Hepatocyte (in vitro differentiated cells): Measurements from ENCODE around the gene ZNF322. TPM values are rescaled to one million over a fixed set of nuclear protein-coding genes. Genes with fewer than 3 reads are reported as not detected.

Experiments used
- DNase-seq: peaks from one replicate; pipeline ENCODE4 v3.0.0-alpha.2; 2016; ENCODE audit warnings: low spot score
- H2AFZ ChIP-seq: fragments of 200-600 bp; sonication (generic); 2 replicates; pipeline ENCODE4 v1.6.0; 2016; ENCODE audit warnings: antibody characterized with exemption, mild to moderate bottlenecking
- H3K27ac ChIP-seq: fragments of 200-600 bp; sonication (generic); 2 replicates; pipeline ENCODE4 v1.5.1; 2016; ENCODE audit warnings: mild to moderate bottlenecking
- H3K27me3 ChIP-seq: fragments of 200-600 bp; sonication (generic); 2 replicates; pipeline ENCODE4 v1.6.1; 2016
- H3K36me3 ChIP-seq: fragments of 200-600 bp; sonication (generic); replicated peaks from 2 replicates; pipeline ENCODE4 v1.5.1; 2016; ENCODE audit warnings: low read depth; ENCODE audit not compliant: insufficient read depth
- H3K4me1 ChIP-seq: fragments of 200-600 bp; sonication (generic); 2 replicates; pipeline ENCODE4 v1.5.1; 2016; ENCODE audit warnings: mild to moderate bottlenecking, moderate library complexity; ENCODE audit not compliant: insufficient read depth
- H3K4me2 ChIP-seq: fragments of 200-600 bp; sonication (generic); 2 replicates; pipeline ENCODE4 v1.6.0; 2016
- H3K4me3 ChIP-seq: fragments of 200-600 bp; sonication (generic); 2 replicates; pipeline ENCODE4 v1.5.1; 2016; ENCODE audit warnings: mild to moderate bottlenecking
- H3K79me2 ChIP-seq: fragments of 200-600 bp; sonication (generic); 2 replicates; pipeline ENCODE4 v1.6.0; 2017; ENCODE audit warnings: mild to moderate bottlenecking
- H3K9me2 ChIP-seq: fragments of 200-600 bp; sonication (generic); replicated peaks from 2 replicates; pipeline ENCODE4 v1.6.0; 2017; ENCODE audit warnings: mild to moderate bottlenecking; ENCODE audit not compliant: insufficient read depth
- H3K9me3 ChIP-seq: fragments of 200-600 bp; sonication (generic); 2 replicates; pipeline ENCODE4 v1.5.1; 2016; ENCODE audit warnings: low read depth, mild to moderate bottlenecking
- H4K20me1 ChIP-seq: fragments of 200-600 bp; sonication (generic); 2 replicates; pipeline ENCODE4 v1.6.0; 2016; ENCODE audit warnings: mild to moderate bottlenecking; ENCODE audit not compliant: insufficient read depth, poor library complexity, severe bottlenecking
- CTCF ChIP-seq: fragments of 200-600 bp; sonication (generic); IDR thresholded peaks from 2 replicates; pipeline ENCODE4 v1.5.1; 2016; ENCODE audit warnings: antibody characterized with exemption, mild to moderate bottlenecking; ENCODE audit not compliant: poor library complexity
- EZH2 ChIP-seq: fragments of 200-600 bp; sonication (generic); IDR thresholded peaks from 2 replicates; pipeline ENCODE4 v1.6.1; 2016; ENCODE audit warnings: antibody characterized with exemption, mild to moderate bottlenecking, borderline replicate concordance
- EZH2phosphoT487 ChIP-seq: fragments of 200-600 bp; sonication (generic); IDR thresholded peaks from one replicate; pipeline ENCODE4 v1.6.1; 2018; ENCODE audit warnings: antibody characterized with exemption, mild to moderate bottlenecking, low read depth, moderate library complexity; ENCODE audit not compliant: unreplicated experiment, severe bottlenecking
- WGBS: methylation state at CpG from one replicate; pipeline ENCODE4 v1.1.6; 2016; ENCODE audit warnings: low lambda C conversion rate; ENCODE audit errors: missing lambda C conversion rate; 5-methylcytosine and 5-hydroxymethylcytosine counted together
- polyA plus RNA-seq: library from polyadenylated mRNA; unstranded; fragments of >200 nt; fragmentation: Nextera tagmentation; extraction: Ambion mirVana; gene quantifications from 2 replicates; pipeline ENCODE4 v1.2.1, GENCODE V29; 2016
- total RNA-seq: library from RNA; depleted of rRNA; stranded (reverse); fragments of >200 nt; gene quantifications from 2 replicates; pipeline ENCODE4 v1.2.3, GENCODE V29; 2014

ZNF322 gene
- total and polyA plus RNA-seq, 2 experiments from 2014 or later = 14.3 to 23.6 TPM

DNA sequence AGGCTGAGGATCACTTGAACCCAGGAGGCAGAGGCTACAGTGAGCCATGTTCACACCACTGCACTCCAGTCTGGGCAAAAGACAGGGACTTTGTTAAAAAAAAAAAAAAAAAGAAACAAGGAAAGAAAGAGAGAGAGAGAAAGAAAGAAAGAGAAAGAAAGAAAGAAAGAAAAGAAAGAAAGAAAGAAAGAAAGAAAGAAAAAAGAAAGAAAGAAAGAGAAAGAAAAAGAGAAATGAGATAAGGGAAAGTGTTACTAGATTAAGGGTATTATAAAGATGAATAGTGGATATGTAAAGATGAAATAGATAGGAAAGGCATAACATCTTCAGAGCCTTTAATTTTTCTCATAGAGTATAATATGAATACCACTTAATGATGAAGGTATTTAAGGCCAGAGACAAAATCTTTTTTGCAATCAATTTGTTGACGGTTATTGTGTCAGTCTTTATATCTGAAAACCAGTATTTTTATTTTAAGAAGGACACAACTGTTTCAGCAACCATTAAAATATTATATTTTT, 36.1 kb downstream of the ZNF322 start:
- Histone ChIP-seq H3K9me3 (no peaks in the 10 kb centered on the region), H3K27ac (no peak overlapping the region), H3K4me3 (no peak overlapping the region), H3K79me2 (no peaks in the 10 kb centered on the region), H3K9me2 (no peaks in the 10 kb centered on the region), H2AFZ (no peak overlapping the region), H3K27me3 (no peaks in the 10 kb centered on the region), H3K36me3 (no peaks in the 10 kb centered on the region), H3K4me1 (no peaks in the 10 kb centered on the region), H4K20me1 (no peaks in the 10 kb centered on the region), H3K4me2 (no peak overlapping the region)
- no peak for TF ChIP-seq CTCF
- no peak for TF ChIP-seq EZH2
- no peak for TF ChIP-seq EZH2phosphoT487
- 45% methylated on average over 1 of the region's 1 CpG for WGBS
- no peak for DNase-seq

DNA sequence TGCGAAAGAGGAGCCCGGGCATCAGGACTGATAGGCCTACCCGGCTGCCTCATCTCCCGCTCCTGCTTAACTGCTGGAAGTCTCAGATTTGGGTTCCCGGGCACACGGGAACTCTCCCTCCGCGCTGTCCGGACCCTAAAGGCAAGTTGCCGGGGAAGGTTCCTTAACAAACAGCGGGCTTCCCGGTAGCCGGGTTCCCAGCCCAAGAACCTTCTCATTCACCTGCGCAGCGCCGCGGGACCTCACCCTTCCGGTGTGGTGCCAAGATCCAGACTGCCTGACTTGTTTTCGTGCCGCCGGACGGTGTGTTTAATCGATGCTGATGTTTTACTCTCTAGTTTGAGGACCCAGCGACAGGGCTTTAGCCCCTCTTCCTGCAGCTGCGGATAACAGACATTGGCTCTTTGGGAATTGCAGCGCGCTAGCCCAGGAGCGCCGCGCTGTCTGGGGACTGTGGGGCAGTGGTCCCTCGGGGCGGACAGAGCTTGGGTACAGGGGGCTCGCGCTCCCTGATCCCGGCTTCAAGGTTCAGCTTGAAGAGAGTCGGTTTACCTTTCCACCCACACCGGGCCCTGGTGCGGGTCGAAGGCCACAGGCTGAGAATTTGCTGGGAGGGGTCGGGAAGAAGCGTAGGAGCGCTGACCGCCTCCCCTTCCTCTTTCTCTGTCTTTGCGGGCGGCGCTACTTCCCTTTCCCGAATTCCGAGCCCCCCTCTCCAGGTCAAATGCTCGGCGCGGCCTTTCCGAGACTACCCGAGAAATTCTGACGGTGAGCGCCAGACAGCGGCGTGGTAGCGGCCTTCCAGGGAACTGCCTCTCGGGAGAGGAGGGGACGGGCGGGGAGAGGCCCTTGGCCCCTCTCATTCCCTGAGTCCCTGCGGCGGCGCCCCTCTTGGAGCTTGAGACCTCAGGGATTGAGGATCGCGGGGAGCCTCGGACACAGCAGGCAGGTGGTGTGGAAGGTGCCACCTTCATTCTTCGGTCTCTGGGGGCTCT, 45.6 kb downstream of the ZNF322 start:
- peak; percentile 65 for TF ChIP-seq EZH2
- no peak for TF ChIP-seq EZH2phosphoT487
- peak overlapping the region; percentile 90 for H3K4me2 ChIP-seq
- H3K4me3 ChIP-seq = peak overlapping the region; percentile 32
- H3K9me2 ChIP-seq = no peaks in the 10 kb centered on the region
- no peaks in the 10 kb centered on the region for H3K79me2 ChIP-seq
- H3K4me1 ChIP-seq = no peaks in the 10 kb centered on the region
- no peaks in the 10 kb centered on the region for H3K36me3 ChIP-seq
- no peaks in the 10 kb centered on the region for H3K9me3 ChIP-seq
- no peaks in the 10 kb centered on the region for H4K20me1 ChIP-seq
- peak; percentile 37 for DNase-seq
- no peak overlapping the region for H3K27ac ChIP-seq
- WGBS = 2% methylated on average over 63 of the region's 68 CpGs
- peaks cover 44% of the 10 kb centered on the region for H3K27me3 ChIP-seq
- peak overlapping the region; percentile 61 for H2AFZ ChIP-seq

GRCh38 chr6:26613201-26613600, 46.3 kb downstream of the ZNF322 start:
- no peak for DNase-seq
- Histone ChIP-seq H3K9me3 (no peaks in the 10 kb centered on the region), H3K4me3 (no peak overlapping the region), H3K9me2 (no peaks in the 10 kb centered on the region), H3K4me1 (no peaks in the 10 kb centered on the region), H3K79me2 (no peaks in the 10 kb centered on the region), H3K27me3 (peaks cover 44% of the 10 kb centered on the region), H3K36me3 (no peaks in the 10 kb centered on the region), H3K27ac (no peak overlapping the region), H3K4me2 (peak overlapping the region; percentile 90), H2AFZ (peak overlapping the region; percentile 61), H4K20me1 (no peaks in the 10 kb centered on the region)
- TF ChIP-seq EZH2 (no peak), EZH2phosphoT487 (no peak), CTCF (no peak)
- 33% methylated on average over 19 of the region's 19 CpGs for WGBS

- H3K27me3 ChIP-seq = peaks cover 44% of the 10 kb centered on the region
- H3K4me2 ChIP-seq = no peak overlapping the region
- no peak for DNase-seq
- no peaks in the 10 kb centered on the region for H3K79me2 ChIP-seq
- H2AFZ ChIP-seq = no peak overlapping the region
- no peak overlapping the region for H3K4me3 ChIP-seq
- no peaks in the 10 kb centered on the region for H3K4me1 ChIP-seq
- 75% methylated on average over 1 of the region's 1 CpG for WGBS
- no peaks in the 10 kb centered on the region for H3K9me3 ChIP-seq
- H3K27ac ChIP-seq = no peak overlapping the region
- TF ChIP-seq CTCF (no peak), EZH2 (no peak), EZH2phosphoT487 (no peak)
- no peaks in the 10 kb centered on the region for H3K9me2 ChIP-seq
- H3K36me3 ChIP-seq = no peaks in the 10 kb centered on the region
- no peaks in the 10 kb centered on the region for H4K20me1 ChIP-seq
Measured at GRCh38 chr6:26611599-26611998, 47.9 kb downstream of the ZNF322 start.
